B cell (primary cell): Measurements from ENCODE around the gene SSBP2. TPM values are rescaled to one million over a fixed set of nuclear protein-coding genes. Genes with fewer than 3 reads are reported as not detected.

Experiments
- ATAC-seq: fragments of 200-7000 bp; cut with Tn5 transposase; one replicate; pipeline ENCODE4 v1.10.0; 2021; ENCODE audit warnings: low read depth, mild to moderate bottlenecking, moderate number of reproducible peaks, moderate library complexity
- CTCF ChIA-PET: fragments of 350-600 bp; sonication (Branson Sonifier 250); formaldehyde crosslinking; loops from one replicate; lab custom pipeline; 2021; ENCODE audit warnings: antibody characterized with exemption, inconsistent platforms; lab: Charles Lee
- POLR2A ChIA-PET: fragments of 350-600 bp; sonication (Branson Sonifier 250); formaldehyde crosslinking; loops from one replicate; lab custom pipeline; 2021; ENCODE audit warnings: antibody characterized with exemption; lab: Charles Lee
- DNase-seq: peaks from one replicate; pipeline ENCODE4 v3.0.0; 2013
- H2AFZ ChIP-seq: 2 replicates; pipeline ENCODE4 v1.6.1; 2012; ENCODE audit warnings: mild to moderate bottlenecking, low read depth, low read length; ENCODE audit not compliant: insufficient read depth, poor library complexity, severe bottlenecking
- H3K27ac ChIP-seq, 2 donors: 1 replicate in 1 of 2; 2 replicates in 1 of 2; pipeline ENCODE4 v1.5.1; 2012 to 2013; ENCODE audit warnings: low read length in 2 of 2, mild to moderate bottlenecking in 2 of 2, moderate library complexity in 1 of 2
- H3K27me3 ChIP-seq, 4 experiments: fragments of 200-600 bp in 1 of 4; sonication (generic) in 1 of 4; replicated peaks in 1 of 4; 1 replicate in 2 of 4; 2 replicates in 2 of 4; pipeline versions ENCODE4 v1.6.1 to v1.7.0; 2013 to 2016; ENCODE audit warnings: low read length in 3 of 4, mild to moderate bottlenecking in 2 of 4, mixed read lengths in 1 of 4, moderate library complexity in 1 of 4; ENCODE audit not compliant: insufficient read depth in 4 of 4, control insufficient read depth in 3 of 4; ENCODE audit errors: control extremely low read depth in 1 of 4
- H3K36me3 ChIP-seq, 2 experiments: replicated peaks in 1 of 2; 1 replicate in 1 of 2; 2 replicates in 1 of 2; pipeline versions ENCODE4 v1.6.1 to v1.7.1; 2013; ENCODE audit warnings: low read length in 1 of 2; ENCODE audit not compliant: insufficient read depth in 2 of 2, control insufficient read depth in 1 of 2; ENCODE audit errors: control extremely low read depth in 1 of 2, extremely low read depth in 1 of 2
- H3K4me1 ChIP-seq, 2 donors: fragments of 200-600 bp in 1 of 2; sonication (generic) in 1 of 2; 1 replicate in 1 of 2; 2 replicates in 1 of 2; pipeline versions ENCODE4 v1.5.1 to v1.6.1; 2013 to 2017; ENCODE audit warnings: low read length in 2 of 2; ENCODE audit not compliant: control insufficient read depth in 2 of 2, insufficient read depth in 2 of 2
- H3K4me2 ChIP-seq: replicated peaks from 2 replicates; pipeline ENCODE3; 2012; ENCODE audit warnings: mild to moderate bottlenecking, low read depth, low read length; ENCODE audit not compliant: poor library complexity, severe bottlenecking
- H3K4me3 ChIP-seq, 5 experiments: fragments of 200-600 bp in 1 of 5; sonication (generic) in 1 of 5; 1 replicate in 3 of 5; 2 replicates in 2 of 5; pipeline versions ENCODE4 v1.5.1 to v1.7.0; 2011 to 2016; ENCODE audit warnings: low read length in 4 of 5, mild to moderate bottlenecking in 4 of 5, low read depth in 2 of 5, control low read depth in 1 of 5, moderate library complexity in 1 of 5; ENCODE audit not compliant: insufficient read depth in 1 of 5; ENCODE audit errors: control extremely low read depth in 1 of 5, extremely low read depth in 1 of 5
- H3K79me2 ChIP-seq: fragments of 200-600 bp; sonication (generic); one replicate; pipeline ENCODE4 v1.6.0; 2016; ENCODE audit warnings: low read length; ENCODE audit not compliant: control insufficient read depth, insufficient read depth
- H3K9ac ChIP-seq: fragments of 200-600 bp; sonication (generic); 2 replicates; pipeline ENCODE4 v1.6.1; 2017; ENCODE audit warnings: mild to moderate bottlenecking, low read length, moderate library complexity
- H3K9me3 ChIP-seq, 3 donors: one replicate each; pipeline versions ENCODE4 v1.6.1 to v1.7.1; 2013; ENCODE audit warnings: low read length in 2 of 3; ENCODE audit not compliant: control insufficient read depth in 2 of 3, insufficient read depth in 1 of 3; ENCODE audit errors: control extremely low read depth in 1 of 3
- H4K20me1 ChIP-seq: 2 replicates; pipeline ENCODE4 v1.6.0; 2012; ENCODE audit warnings: mild to moderate bottlenecking, low read length; ENCODE audit not compliant: insufficient read depth, control insufficient read depth, poor library complexity, severe bottlenecking
- H3K27ac Mint-ChIP-seq: one replicate; pipeline ENCODE4 v1.8.0; 2021; ENCODE audit warnings: mixed read lengths
- H3K27me3 Mint-ChIP-seq: one replicate; pipeline ENCODE4 v1.8.0; 2021; ENCODE audit warnings: mixed read lengths
- H3K4me1 Mint-ChIP-seq: one replicate; pipeline ENCODE4 v1.8.0; 2021; ENCODE audit warnings: mixed read lengths
- H3K4me3 Mint-ChIP-seq: one replicate; pipeline ENCODE4 v1.8.0; 2021; ENCODE audit warnings: mixed read lengths
- H3K9me3 Mint-ChIP-seq: one replicate; pipeline ENCODE4 v1.8.0; 2022; ENCODE audit warnings: mixed read lengths; ENCODE audit not compliant: insufficient read depth
- CTCF ChIP-seq: fragments of 200-600 bp; IDR thresholded peaks from one replicate; pipeline ENCODE4 v1.8.0; 2022; ENCODE audit warnings: antibody characterized with exemption, mild to moderate bottlenecking
- EZH2 ChIP-seq: IDR thresholded peaks from 2 replicates; pipeline ENCODE4 v1.6.1; 2012; ENCODE audit warnings: borderline replicate concordance, low read depth, mild to moderate bottlenecking, moderate library complexity, low read length; ENCODE audit not compliant: insufficient read depth, poor library complexity, severe bottlenecking
- WGBS: methylation state at CpG from one replicate; pipeline ENCODE4 v1.1.5; 2013; ENCODE audit warnings: missing lambda C conversion rate; ENCODE audit not compliant: insufficient coverage; 5-methylcytosine and 5-hydroxymethylcytosine counted together
- intact Hi-C: fragments of 100-400 bp; cut with micrococcal nuclease; formaldehyde crosslinking; loops from one replicate; pipeline ENCODE4 v1.10.0; 2022
- polyA plus RNA-seq: library from polyadenylated mRNA; depleted of rRNA; stranded (reverse); fragments of >200 nt; gene quantifications from 2 replicates; pipeline ENCODE4 v1.2.3, GENCODE V29; 2012
- total RNA-seq, 2 donors: library from RNA; stranded (reverse); fragments of 120-200 nt in 1 of 2; gene quantifications; 1 replicate in 1 of 2; 2 replicates in 1 of 2; pipeline versions ENCODE4 v1.2.3 to v1.2.4, GENCODE V29; 2013 to 2022

Gene SSBP2
- total and polyA plus RNA-seq, 2 donors (not counting 1 experiment from before 2014, with no cell fraction given), result 40.9 to 49.6 TPM

- no peak for TF ChIP-seq CTCF
- no peak for TF ChIP-seq EZH2
- WGBS, result 94% methylated on average over 2 of the region's 2 CpGs
- Histone ChIP-seq H3K4me1 (peaks cover 9 to 10% of the 10 kb centered on the region in 2 donors), H3K9me3 (no peaks in the 10 kb centered on the region), H3K9ac (no peak overlapping the region), H4K20me1 (no peaks in the 10 kb centered on the region), H3K79me2 (no peaks in the 10 kb centered on the region), H3K4me3 (no peak overlapping the region), H3K27ac (no peak overlapping the region), H3K4me2 (no peak overlapping the region), H3K36me3 (no peaks in the 10 kb centered on the region), H2AFZ (no peak overlapping the region), H3K27me3 (no peaks in the 10 kb centered on the region)
- no peaks in the 10 kb centered on the region for H3K27me3 Mint-ChIP-seq
- intact Hi-C loops, result loop anchor here (5.0 to 10.0 kb wide), 3 partner anchors 330 to 473 kb away; no protein-coding TSS in a partner anchor
- H3K4me1 Mint-ChIP-seq, result peaks cover 13% of the 10 kb centered on the region
- ATAC-seq, result no peak
- ChIA-PET CTCF (interaction anchor here (1.0 to 1.5 kb wide), 3 partner anchors 12 to 247 kb away, joined by 3 to 6 read pairs (median 3); no protein-coding TSS in a partner anchor), POLR2A (no interaction called here)
- H3K4me3 Mint-ChIP-seq, result no peak overlapping the region
- DNase-seq, result no peak
- H3K27ac Mint-ChIP-seq, result no peak overlapping the region
- no peaks in the 10 kb centered on the region for H3K9me3 Mint-ChIP-seq
These were observed 3.7 kb upstream of the SSBP2 start for GRCh38 chr5:81754621-81755020.

GRCh38 chr5:81753429-81753828 lies 2.5 kb upstream of the SSBP2 start:
- Mint-ChIP-seq H3K4me3 (peak overlapping the region; percentile 18), H3K9me3 (no peaks in the 10 kb centered on the region), H3K27ac (peak overlapping the region; percentile 15), H3K4me1 (peaks cover 21% of the 10 kb centered on the region), H3K27me3 (no peaks in the 10 kb centered on the region)
- DNase-seq, result no peak
- no peak for ATAC-seq
- H3K27me3 ChIP-seq, result no peaks in the 10 kb centered on the region
- no peak overlapping the region for H2AFZ ChIP-seq
- H3K36me3 ChIP-seq, result no peaks in the 10 kb centered on the region
- H3K9me3 ChIP-seq, result no peaks in the 10 kb centered on the region
- 100% methylated on average over 1 of the region's 2 CpGs for WGBS
- CTCF ChIA-PET, result interaction anchor here (1.0 to 1.2 kb wide), 2 partner anchors 98 to 246 kb away, joined by 3 read pairs; no protein-coding TSS in a partner anchor
- POLR2A ChIA-PET, result no interaction called here
- H3K79me2 ChIP-seq, result peaks cover 9% of the 10 kb centered on the region
- no peak overlapping the region for H3K4me2 ChIP-seq
- H3K27ac ChIP-seq, result no peak overlapping the region
- no peak overlapping the region for H3K4me3 ChIP-seq
- intact Hi-C loops, result loop anchor here (5.0 to 10.0 kb wide), 3 partner anchors 329 to 474 kb away; no protein-coding TSS in a partner anchor
- peaks cover 2% of the 10 kb centered on the region for H4K20me1 ChIP-seq
- no peak for TF ChIP-seq EZH2
- no peak for TF ChIP-seq CTCF
- H3K4me1 ChIP-seq, result peaks cover 16% of the 10 kb centered on the region in 2 donors
- H3K9ac ChIP-seq, result no peak overlapping the region
